ENCODE data around the gene TSPAN18.

TSPAN18 gene

GRCh38 chr11:44763121-44763820, 36.5 kb downstream of the TSPAN18 start:
- DNase-seq: no peak

GRCh38 chr11:44764583-44764982, 37.8 kb downstream of the TSPAN18 start:
- no peak for DNase-seq

DNA sequence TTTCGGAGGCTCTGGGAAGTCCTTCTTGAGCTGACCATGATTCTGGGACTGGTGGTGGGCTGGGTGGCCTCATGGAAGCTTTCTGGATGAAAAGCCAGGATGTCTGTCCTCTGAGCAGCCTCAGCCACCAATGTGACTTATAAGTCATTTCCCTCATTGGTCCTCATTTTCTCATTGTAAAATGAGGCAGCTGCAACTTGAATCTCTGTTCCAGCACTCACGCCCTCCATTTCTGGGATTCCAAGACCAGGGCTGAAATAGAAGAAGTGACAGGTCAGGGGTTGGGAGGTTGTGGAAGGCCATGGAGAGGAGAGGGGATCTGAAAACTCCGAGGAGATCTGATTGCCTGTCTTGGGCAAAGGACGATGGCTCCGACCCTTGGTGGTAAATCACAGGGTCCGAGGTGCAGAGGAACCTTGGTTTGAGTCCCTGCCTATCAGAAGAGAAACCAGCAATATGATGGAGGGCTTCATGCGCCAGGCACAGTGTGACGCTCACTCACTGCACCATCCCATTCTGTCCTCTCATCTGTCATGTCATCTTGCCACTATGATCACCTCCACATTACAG, 38.3 kb downstream of the TSPAN18 start:
- no peak for DNase-seq

GRCh38 chr11:44765676-44766075, 38.9 kb downstream of the TSPAN18 start:
- no peak for DNase-seq

DNA sequence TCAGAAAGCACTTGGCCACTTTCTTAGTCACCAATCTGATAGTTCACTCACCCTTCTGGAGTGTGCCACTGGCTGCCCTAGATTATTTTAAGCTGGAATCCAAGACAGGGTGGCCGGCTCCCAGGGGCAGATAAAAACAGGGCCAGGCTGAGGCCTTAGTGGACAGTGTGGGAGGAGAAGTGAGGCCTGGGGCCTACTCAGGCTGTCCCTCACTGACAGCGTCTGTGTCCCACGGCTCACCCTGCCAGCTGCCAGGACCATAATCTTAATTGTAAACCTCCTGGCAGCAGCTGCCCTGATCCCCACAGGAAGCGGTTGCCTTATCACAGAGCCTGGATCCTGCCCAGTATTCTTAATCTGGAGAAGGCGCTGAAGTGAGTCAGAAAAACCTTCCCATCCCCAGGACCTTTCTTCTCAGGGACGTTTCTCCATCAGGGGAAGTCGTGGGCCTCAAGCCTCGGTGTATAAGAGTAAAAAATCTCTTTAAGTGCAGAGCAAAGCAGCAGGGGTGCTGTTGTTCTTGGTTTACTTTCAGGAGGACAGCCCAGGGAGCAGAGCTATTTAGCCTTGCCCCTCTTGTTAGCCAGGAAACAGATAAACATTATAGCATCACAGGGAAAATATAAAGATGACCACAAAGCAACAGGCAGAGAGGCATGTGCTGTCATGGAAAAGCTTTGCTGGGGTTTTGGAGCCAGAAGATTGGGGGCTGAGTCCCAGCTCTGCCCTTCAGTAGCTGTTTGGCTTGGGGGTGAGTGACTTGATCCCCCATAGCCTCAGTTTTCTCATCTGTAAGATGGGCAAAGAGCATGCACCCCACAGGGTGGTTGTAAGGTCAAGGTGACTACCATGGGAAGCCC, 39.6 kb downstream of the TSPAN18 start:
- DNase-seq: peak; percentile 24

DNA sequence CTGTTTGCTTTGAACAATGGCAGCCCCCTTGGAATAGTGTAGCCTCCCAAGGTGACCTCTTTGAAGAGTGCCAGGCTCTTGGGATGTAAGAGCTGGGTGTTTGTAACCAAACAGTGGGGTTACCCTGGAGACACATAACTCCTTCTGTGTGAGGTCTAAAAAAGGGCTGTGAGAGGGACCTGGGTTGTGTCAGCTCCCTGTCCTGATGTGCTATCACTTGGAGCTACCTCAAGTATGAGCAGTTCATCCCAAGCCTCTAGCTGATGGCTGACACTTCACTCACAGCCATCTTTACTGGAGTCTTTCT, 40.2 kb downstream of the TSPAN18 start:
- no peak for DNase-seq

- DNase-seq: no peak
Measured at GRCh38 chr11:44767421-44767820, 40.7 kb downstream of the TSPAN18 start.

GRCh38 chr11:44770401-44770800, 43.6 kb downstream of the TSPAN18 start:
- no peak for DNase-seq

GRCh38 chr11:44771252-44771734, 44.5 kb downstream of the TSPAN18 start:
- no peak for DNase-seq

- DNase-seq: no peak
Measured at GRCh38 chr11:44771841-44772240, 45.1 kb downstream of the TSPAN18 start.

DNA sequence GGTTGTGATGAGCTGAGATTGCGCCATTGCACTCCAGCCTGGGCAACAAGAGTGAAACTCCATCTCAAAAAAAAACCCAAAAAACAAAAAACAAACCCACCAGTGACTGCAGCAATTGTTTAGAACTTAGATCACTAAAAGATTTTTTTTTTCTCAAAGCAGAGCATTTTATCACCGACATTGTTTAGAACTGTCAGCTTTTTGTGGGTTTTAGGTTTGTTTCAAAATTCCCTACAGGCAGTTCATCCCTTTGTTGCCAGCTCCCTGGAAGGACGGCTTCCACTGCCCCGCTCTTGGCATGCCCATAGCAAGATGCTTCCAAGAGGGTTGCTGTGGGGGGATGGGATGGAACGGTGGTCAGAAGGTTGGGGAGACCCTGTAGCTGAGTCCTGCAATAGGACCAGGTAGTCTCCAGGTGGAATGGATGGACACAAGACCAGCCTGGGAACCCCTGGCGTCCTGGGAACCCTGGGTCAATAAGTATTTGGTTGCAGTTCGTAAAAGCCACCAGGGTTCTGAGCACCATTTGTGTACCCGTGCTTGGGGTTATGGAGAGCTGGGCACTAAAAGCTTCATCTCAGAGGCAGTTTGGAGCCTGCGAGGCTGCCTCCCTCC, 46.7 kb downstream of the TSPAN18 start:
- no peak for DNase-seq

DNA sequence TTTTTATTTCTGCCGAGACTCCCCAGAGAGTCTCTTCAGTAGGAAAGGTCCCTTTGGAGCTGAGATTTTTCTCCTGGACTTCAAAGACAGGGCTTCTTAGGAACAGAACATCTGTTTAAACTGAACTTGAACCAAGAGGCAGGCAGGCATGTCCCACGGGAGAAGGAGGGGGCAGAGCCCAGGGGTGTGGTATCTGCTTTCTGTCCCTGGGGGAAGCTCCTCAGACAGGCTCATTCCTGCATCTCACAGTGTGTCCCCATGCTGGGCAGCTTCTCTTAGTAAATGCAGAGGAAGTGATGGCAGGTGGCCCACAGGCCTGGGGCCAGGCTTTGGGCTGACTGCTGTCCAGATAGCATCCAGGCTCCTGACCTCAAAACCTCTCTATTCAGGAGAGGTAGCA, 47.3 kb downstream of the TSPAN18 start:
- no peak for DNase-seq

DNA sequence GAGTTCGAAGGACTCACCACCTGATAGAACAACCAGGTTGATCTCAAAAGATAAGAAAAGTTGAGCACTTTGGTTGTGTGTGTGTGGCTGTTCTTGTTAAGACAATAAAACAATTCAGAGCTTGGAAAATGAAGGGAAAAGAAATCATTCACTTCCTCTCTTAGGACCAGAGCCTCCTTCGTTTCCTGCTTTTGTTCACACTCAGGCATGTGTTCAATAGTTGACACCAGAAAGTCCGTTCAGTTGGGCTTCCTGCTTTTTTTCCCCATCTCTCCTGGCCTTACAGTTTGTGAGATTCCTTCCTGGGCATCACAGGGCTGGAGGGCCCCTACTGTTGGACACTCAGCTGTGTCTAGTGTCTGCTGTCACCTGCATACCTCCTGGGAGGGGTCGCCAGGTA, 48.0 kb downstream of the TSPAN18 start:
- no peak for DNase-seq

DNA sequence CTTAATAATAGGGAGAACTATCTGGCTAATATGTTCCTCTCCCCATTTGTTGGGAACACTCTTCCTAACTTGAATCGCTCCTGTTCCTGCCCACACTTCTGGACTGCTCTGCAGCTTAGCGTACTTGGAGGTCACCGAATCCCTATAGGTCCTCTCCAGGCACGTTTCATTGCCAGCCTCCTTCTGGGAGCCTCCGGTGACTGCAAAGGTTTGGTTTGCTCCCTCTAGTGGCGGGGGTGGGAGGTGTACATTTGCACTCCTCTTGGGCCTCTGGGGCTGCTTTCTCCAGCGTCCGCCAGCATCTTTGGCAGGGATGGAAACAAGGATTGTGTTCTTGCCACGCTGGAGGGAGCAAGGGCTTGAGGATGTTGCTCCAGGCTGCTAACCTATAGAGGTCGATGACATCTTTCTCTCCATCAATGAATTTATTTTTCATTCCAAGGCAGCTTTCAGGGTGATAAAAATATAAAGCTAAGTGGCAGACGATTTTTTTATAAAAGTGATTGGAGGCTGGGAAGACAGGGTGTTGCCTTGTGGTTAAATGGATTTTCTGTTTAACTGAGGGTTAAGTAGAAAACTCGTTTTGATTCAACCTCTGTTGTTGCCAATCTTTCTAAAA, 48.7 kb downstream of the TSPAN18 start:
- DNase-seq: peak; percentile 23

GRCh38 chr11:44775985-44776446, 49.3 kb downstream of the TSPAN18 start:
- peak; percentile 26 for DNase-seq

- no peak for DNase-seq
Measured at GRCh38 chr11:44776551-44777208, 49.9 kb downstream of the TSPAN18 start.

GRCh38 chr11:44777209-44778194, 50.7 kb downstream of the TSPAN18 start:
- no peak for DNase-seq

- no peak for DNase-seq
Measured at GRCh38 chr11:44778195-44779100, 51.7 kb downstream of the TSPAN18 start.

- no peak for DNase-seq
Measured at GRCh38 chr11:44779736-44780520, 53.2 kb downstream of the TSPAN18 start.

Data from NCI-H1092 treated with DMSO at 0.1 percent for 48 hours (cell line).